ENCODE results near the gene CHID1.

CHID1 gene

DNA sequence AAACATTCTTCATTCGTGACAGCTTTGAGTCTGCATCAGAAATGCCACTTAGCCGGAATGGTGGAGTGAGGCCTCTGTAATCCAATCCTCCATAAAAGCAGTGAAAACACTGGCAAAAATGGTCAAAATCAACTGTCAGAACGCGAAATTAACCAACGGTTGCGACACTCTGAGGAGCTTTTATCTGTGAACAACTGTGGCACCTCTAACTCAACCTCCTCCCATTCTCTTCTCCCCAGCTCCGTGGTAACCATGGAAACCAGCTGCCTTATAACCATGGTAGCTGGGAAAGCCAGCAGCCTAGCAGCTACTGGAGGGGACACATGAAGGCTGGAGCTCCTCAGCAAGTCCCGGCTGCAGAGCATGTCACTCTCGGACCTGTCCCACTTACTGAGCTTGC lies 35.4 kb upstream of the CHID1 start:
- peak overlapping the region; percentile 65 for H3K27ac ChIP-seq (ENCODE audit: low read length, poor library complexity, severe bottlenecking)
- no peak overlapping the region for H3K18ac ChIP-seq (ENCODE audit: low read depth in 1 of 2, low read length in 2 of 2)
- H2AK5ac ChIP-seq (ENCODE audit: low read length, severe bottlenecking): peak overlapping the region; percentile 82
- WGBS: 89% methylated on average over 9 of the region's 9 CpGs
- H4K91ac ChIP-seq (ENCODE audit: low read length): no peak overlapping the region
- no peak overlapping the region for H2BK12ac ChIP-seq (ENCODE audit: low read length in 2 of 2)
- peak; percentile 37 for DNase-seq
- no peak overlapping the region for H3K4ac ChIP-seq (ENCODE audit: low read depth in 1 of 2, low read length in 2 of 2)
- H3K4me2 ChIP-seq (ENCODE audit: low read length, poor library complexity, severe bottlenecking): no peak overlapping the region
- H3K36me3 ChIP-seq (ENCODE audit: control insufficient read depth in 1 of 2, insufficient read depth in 2 of 2, low read depth in 1 of 2, low read length in 2 of 2): peaks cover 6 to 22% of the 10 kb centered on the region in 2 experiments
- H4K8ac ChIP-seq (ENCODE audit: low read length): no peak overlapping the region
- peaks cover 26% of the 10 kb centered on the region for H3K4me1 ChIP-seq (ENCODE audit: control insufficient read depth, insufficient read depth, low read depth, low read length)
- H2BK15ac ChIP-seq (ENCODE audit: low read depth, poor library complexity, severe bottlenecking): no peak overlapping the region
- H3K27me3 ChIP-seq (ENCODE audit: control insufficient read depth in 1 of 2, insufficient read depth in 1 of 2, low read length in 2 of 2): no peaks in the 10 kb centered on the region
- no peak overlapping the region for H3K4me3 ChIP-seq (ENCODE audit: insufficient read depth in 1 of 2, low read depth in 1 of 2, low read length in 2 of 2)
- H3K14ac ChIP-seq (ENCODE audit: low read length in 2 of 2): no peak overlapping the region
- H3K79me1 ChIP-seq (replicated peaks; ENCODE audit: low read length, poor library complexity, severe bottlenecking): peaks cover 4% of the 10 kb centered on the region
- H3K9me3 ChIP-seq (ENCODE audit: control insufficient read depth, low read length): peaks cover 6% of the 10 kb centered on the region
- no peak overlapping the region for H2BK120ac ChIP-seq (ENCODE audit: low read depth, low read length)
- H2BK5ac ChIP-seq (ENCODE audit: low read depth, low read length, poor library complexity, severe bottlenecking): no peak overlapping the region
- H2AFZ ChIP-seq (ENCODE audit: low read depth, low read length): no peak overlapping the region
- no peak overlapping the region for H3K23ac ChIP-seq (ENCODE audit: low read length in 2 of 2)
- no peak overlapping the region for H3K9ac ChIP-seq (ENCODE audit: low read length)

DNA sequence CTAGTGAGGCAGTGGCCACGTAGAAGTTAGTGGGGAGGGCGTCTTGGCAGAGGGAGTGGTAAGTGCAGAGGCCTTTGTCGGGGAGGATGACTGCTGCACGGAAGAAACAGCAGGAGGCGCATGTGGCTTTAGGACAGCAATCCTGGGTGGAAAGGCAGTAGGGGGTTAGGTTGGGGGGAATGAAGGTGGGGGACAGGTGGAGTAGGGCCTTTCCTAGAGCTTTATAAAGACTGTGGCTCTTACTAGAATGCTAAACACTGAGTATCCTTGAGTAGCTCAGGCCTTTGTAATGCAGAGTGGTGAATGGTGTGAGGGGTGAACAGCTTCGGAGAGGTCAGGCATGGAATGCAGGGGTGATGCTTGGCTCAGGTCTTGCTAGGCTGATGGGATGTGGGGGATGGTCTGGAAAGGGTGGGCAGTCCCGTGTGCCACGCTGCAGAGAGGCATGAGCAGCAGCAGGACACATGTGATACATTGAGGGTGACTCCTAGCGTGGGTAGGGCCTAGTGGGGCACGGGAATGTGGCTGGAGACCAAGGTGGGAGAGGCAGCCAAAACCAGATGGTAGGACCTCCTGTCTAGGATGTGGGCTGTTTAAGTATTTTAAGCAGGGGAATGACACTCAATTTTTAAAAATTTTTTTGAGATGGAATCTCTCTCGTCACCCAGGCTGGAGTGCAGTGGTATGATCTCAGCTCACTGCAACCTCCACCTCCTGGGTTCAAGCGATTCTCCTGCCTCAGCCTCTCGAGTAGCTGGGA lies 34.3 kb upstream of the CHID1 start:
- H2BK5ac ChIP-seq (ENCODE audit: low read depth, low read length, poor library complexity, severe bottlenecking): no peak overlapping the region
- 78% methylated on average over 13 of the region's 13 CpGs for WGBS
- H3K23ac ChIP-seq (ENCODE audit: low read length in 2 of 2): no peak overlapping the region
- no peak overlapping the region for H2BK120ac ChIP-seq (ENCODE audit: low read depth, low read length)
- H3K14ac ChIP-seq (ENCODE audit: low read length in 2 of 2): no peak overlapping the region
- peak overlapping the region; percentile 12 for H3K9ac ChIP-seq (ENCODE audit: low read length)
- no peak overlapping the region for H3K4ac ChIP-seq (ENCODE audit: low read depth in 1 of 2, low read length in 2 of 2)
- H2BK12ac ChIP-seq (ENCODE audit: low read length in 2 of 2): no peak overlapping the region
- peaks cover 4% of the 10 kb centered on the region for H3K79me1 ChIP-seq (replicated peaks; ENCODE audit: low read length, poor library complexity, severe bottlenecking)
- no peak overlapping the region for H2AK5ac ChIP-seq (ENCODE audit: low read length, severe bottlenecking)
- H3K9me3 ChIP-seq (ENCODE audit: control insufficient read depth, low read length): peaks cover 4% of the 10 kb centered on the region
- no peak overlapping the region for H3K4me3 ChIP-seq (ENCODE audit: insufficient read depth in 1 of 2, low read depth in 1 of 2, low read length in 2 of 2)
- no peak overlapping the region for H3K18ac ChIP-seq (ENCODE audit: low read depth in 1 of 2, low read length in 2 of 2)
- peak overlapping the region; percentile 57 for H3K27ac ChIP-seq (ENCODE audit: low read length, poor library complexity, severe bottlenecking)
- H2BK15ac ChIP-seq (ENCODE audit: low read depth, poor library complexity, severe bottlenecking): no peak overlapping the region
- no peaks in the 10 kb centered on the region for H3K27me3 ChIP-seq (ENCODE audit: control insufficient read depth in 1 of 2, insufficient read depth in 1 of 2, low read length in 2 of 2)
- no peak overlapping the region for H2AFZ ChIP-seq (ENCODE audit: low read depth, low read length)
- peaks cover 29% of the 10 kb centered on the region for H3K4me1 ChIP-seq (ENCODE audit: control insufficient read depth, insufficient read depth, low read depth, low read length)
- H4K91ac ChIP-seq (ENCODE audit: low read length): no peak overlapping the region
- H4K8ac ChIP-seq (ENCODE audit: low read length): no peak overlapping the region
- DNase-seq: no peak
- H3K36me3 ChIP-seq (ENCODE audit: control insufficient read depth in 1 of 2, insufficient read depth in 2 of 2, low read depth in 1 of 2, low read length in 2 of 2): peaks cover 6 to 22% of the 10 kb centered on the region in 2 experiments
- no peak overlapping the region for H3K4me2 ChIP-seq (ENCODE audit: low read length, poor library complexity, severe bottlenecking)

DNA sequence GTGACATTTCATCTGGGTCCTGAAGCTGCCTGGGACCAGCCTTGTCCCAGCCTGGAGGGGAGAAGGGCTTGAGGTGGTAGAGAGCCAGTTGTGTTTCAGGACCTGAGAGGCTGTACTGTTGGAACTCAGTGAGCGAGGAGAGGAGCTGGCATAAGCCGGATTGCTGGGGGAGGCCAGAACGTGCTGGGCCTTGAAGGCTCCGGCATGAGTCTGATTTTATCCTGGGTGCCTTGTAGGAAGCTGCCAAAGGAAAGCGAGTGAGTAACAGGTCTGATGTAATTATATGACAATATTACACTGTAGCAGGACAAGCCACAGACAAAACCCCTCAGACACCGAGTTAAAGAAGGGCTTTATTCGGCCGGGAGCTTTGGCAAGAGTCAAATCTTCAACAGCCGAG lies 32.2 kb upstream of the CHID1 start:
- Histone ChIP-seq H3K27me3 (ENCODE audit: control insufficient read depth in 1 of 2, insufficient read depth in 1 of 2, low read length in 2 of 2) (no peaks in the 10 kb centered on the region), H3K9ac (ENCODE audit: low read length) (peak overlapping the region; percentile 79), H2BK5ac (ENCODE audit: low read depth, low read length, poor library complexity, severe bottlenecking) (no peak overlapping the region), H4K91ac (ENCODE audit: low read length) (no peak overlapping the region), H2AFZ (ENCODE audit: low read depth, low read length) (no peak overlapping the region), H2AK5ac (ENCODE audit: low read length, severe bottlenecking) (peak overlapping the region; percentile 62), H4K8ac (ENCODE audit: low read length) (peak overlapping the region; percentile 19), H3K14ac (ENCODE audit: low read length in 2 of 2) (no peak overlapping the region), H3K4me1 (ENCODE audit: control insufficient read depth, insufficient read depth, low read depth, low read length) (peaks cover 36% of the 10 kb centered on the region), H3K18ac (ENCODE audit: low read depth in 1 of 2, low read length in 2 of 2) (no peak overlapping the region), H3K27ac (ENCODE audit: low read length, poor library complexity, severe bottlenecking) (no peak overlapping the region), H3K4me2 (ENCODE audit: low read length, poor library complexity, severe bottlenecking) (no peak overlapping the region), H2BK12ac (ENCODE audit: low read length in 2 of 2) (no peak overlapping the region), H3K79me1 (replicated peaks; ENCODE audit: low read length, poor library complexity, severe bottlenecking) (peaks cover 6% of the 10 kb centered on the region), H3K9me3 (ENCODE audit: control insufficient read depth, low read length) (no peaks in the 10 kb centered on the region), H3K4ac (ENCODE audit: low read depth in 1 of 2, low read length in 2 of 2) (no peak overlapping the region), H3K23ac (ENCODE audit: low read length in 2 of 2) (no peak overlapping the region), H3K4me3 (ENCODE audit: insufficient read depth in 1 of 2, low read depth in 1 of 2, low read length in 2 of 2) (peak overlapping the region in 1 of 2 experiments; percentile 36), H2BK120ac (ENCODE audit: low read depth, low read length) (no peak overlapping the region), H2BK15ac (ENCODE audit: low read depth, poor library complexity, severe bottlenecking) (no peak overlapping the region), H3K36me3 (ENCODE audit: control insufficient read depth in 1 of 2, insufficient read depth in 2 of 2, low read depth in 1 of 2, low read length in 2 of 2) (peaks cover 9 to 22% of the 10 kb centered on the region in 2 experiments)
- WGBS: 98% methylated on average over 6 of the region's 9 CpGs
- DNase-seq: peak; percentile 28

DNA sequence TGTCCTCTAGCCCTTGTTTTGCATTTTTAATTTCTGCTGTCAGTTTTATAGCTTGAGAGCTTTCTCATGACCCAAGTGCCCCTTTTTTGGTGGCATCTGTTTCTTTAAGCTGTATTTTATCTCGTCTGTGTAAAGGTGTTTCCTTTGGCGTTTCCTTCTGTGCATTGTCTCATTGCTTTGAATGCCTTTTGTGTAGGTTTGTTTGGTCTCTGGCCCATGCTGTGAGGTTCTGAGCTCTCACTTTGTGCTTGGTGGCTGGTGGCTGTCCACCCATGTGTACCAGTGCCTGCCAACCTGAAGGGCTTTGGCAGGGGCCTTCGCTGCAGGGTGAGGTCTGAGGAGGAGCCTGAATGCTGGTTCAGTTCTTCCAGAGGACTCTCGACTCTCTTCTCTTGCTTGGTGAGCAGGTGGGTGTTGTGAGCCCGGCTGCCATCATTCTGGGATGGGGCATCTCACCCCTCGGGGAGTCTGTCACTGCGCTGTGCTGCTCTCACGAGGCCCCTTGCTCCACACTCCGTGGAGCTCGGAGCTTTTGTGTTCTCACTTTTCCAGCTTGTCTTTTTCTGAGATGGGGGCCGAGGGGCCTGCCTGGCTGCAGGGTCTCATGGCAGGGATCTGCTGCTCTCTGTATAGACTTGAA lies 30.0 kb upstream of the CHID1 start:
- Histone ChIP-seq H2AK5ac (ENCODE audit: low read length, severe bottlenecking) (no peak overlapping the region), H3K27me3 (ENCODE audit: control insufficient read depth in 1 of 2, insufficient read depth in 1 of 2, low read length in 2 of 2) (no peaks in the 10 kb centered on the region), H4K8ac (ENCODE audit: low read length) (no peak overlapping the region), H2BK15ac (ENCODE audit: low read depth, poor library complexity, severe bottlenecking) (no peak overlapping the region), H2BK12ac (ENCODE audit: low read length in 2 of 2) (no peak overlapping the region), H3K4me3 (ENCODE audit: insufficient read depth in 1 of 2, low read depth in 1 of 2, low read length in 2 of 2) (no peak overlapping the region), H3K36me3 (ENCODE audit: control insufficient read depth in 1 of 2, insufficient read depth in 2 of 2, low read depth in 1 of 2, low read length in 2 of 2) (peaks cover 12 to 13% of the 10 kb centered on the region in 2 experiments), H3K23ac (ENCODE audit: low read length in 2 of 2) (no peak overlapping the region), H3K18ac (ENCODE audit: low read depth in 1 of 2, low read length in 2 of 2) (no peak overlapping the region), H3K79me1 (replicated peaks; ENCODE audit: low read length, poor library complexity, severe bottlenecking) (peaks cover 4% of the 10 kb centered on the region), H3K9ac (ENCODE audit: low read length) (no peak overlapping the region), H3K27ac (ENCODE audit: low read length, poor library complexity, severe bottlenecking) (no peak overlapping the region), H2BK5ac (ENCODE audit: low read depth, low read length, poor library complexity, severe bottlenecking) (no peak overlapping the region), H4K91ac (ENCODE audit: low read length) (no peak overlapping the region), H3K14ac (ENCODE audit: low read length in 2 of 2) (peak overlapping the region in 1 of 2 experiments; percentile 20), H3K4me2 (ENCODE audit: low read length, poor library complexity, severe bottlenecking) (no peak overlapping the region), H3K4me1 (ENCODE audit: control insufficient read depth, insufficient read depth, low read depth, low read length) (peaks cover 34% of the 10 kb centered on the region), H3K9me3 (ENCODE audit: control insufficient read depth, low read length) (no peaks in the 10 kb centered on the region), H2AFZ (ENCODE audit: low read depth, low read length) (no peak overlapping the region), H2BK120ac (ENCODE audit: low read depth, low read length) (no peak overlapping the region), H3K4ac (ENCODE audit: low read depth in 1 of 2, low read length in 2 of 2) (no peak overlapping the region)
- 85% methylated on average over 11 of the region's 11 CpGs for WGBS
- DNase-seq: no peak

Data from mesenchymal stem cell (in vitro differentiated cells and primary cell).